ENCODE measurements around the gene OSBPL10.

Gene OSBPL10

GRCh38 chr3:31721676-31722075 lies 259.4 kb downstream of the OSBPL10 start:
- H3K4me3 ChIP-seq (ENCODE audit: low read depth, low read length), result no peak overlapping the region
- TF ChIP-seq, protein P1, sequence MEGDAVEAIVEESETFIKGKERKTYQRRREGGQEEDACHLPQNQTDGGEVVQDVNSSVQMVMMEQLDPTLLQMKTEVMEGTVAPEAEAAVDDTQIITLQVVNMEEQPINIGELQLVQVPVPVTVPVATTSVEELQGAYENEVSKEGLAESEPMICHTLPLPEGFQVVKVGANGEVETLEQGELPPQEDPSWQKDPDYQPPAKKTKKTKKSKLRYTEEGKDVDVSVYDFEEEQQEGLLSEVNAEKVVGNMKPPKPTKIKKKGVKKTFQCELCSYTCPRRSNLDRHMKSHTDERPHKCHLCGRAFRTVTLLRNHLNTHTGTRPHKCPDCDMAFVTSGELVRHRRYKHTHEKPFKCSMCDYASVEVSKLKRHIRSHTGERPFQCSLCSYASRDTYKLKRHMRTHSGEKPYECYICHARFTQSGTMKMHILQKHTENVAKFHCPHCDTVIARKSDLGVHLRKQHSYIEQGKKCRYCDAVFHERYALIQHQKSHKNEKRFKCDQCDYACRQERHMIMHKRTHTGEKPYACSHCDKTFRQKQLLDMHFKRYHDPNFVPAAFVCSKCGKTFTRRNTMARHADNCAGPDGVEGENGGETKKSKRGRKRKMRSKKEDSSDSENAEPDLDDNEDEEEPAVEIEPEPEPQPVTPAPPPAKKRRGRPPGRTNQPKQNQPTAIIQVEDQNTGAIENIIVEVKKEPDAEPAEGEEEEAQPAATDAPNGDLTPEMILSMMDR (IDR thresholded peaks at IDR 0.05; ENCODE audit: low read depth, low read length), result no peak

DNA sequence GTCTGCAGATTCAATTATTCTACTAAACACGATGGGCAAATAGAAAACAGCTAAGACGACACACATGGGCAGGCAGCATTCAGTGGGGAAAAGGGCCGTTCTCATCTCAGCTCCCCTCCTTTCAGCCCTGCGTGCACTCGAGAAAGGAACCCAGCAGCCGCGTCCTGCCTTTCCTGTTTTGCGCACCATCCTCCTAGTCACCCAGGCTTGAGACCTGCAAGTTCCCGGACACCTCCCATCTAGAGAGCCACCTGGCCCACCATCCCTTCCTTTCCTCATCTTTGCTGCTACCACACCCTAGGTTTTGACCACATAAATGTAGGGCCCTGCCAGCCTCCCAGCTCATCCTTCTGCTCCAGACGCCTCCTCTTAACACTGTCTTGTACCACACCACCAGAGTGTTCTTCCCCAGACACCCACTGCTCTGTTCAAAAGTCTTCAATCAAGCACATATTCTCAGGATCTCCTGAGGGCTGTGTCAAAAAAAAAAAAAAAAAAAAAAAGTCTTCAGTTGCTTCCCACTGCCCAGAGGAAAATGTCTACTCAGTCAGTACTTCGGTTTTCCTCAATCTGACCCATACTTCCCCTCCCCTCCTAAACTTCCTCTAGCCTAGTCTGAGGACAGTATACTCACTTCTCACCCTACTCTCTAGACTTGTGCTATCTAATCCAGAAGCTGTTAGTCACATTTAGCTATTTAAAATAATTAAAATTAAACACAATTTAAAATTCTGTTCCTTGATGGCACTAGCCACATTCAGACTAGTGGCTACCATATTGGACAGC lies 266.4 kb downstream of the OSBPL10 start:
- H3K4me3 ChIP-seq (ENCODE audit: low read depth, low read length), result no peak overlapping the region
- TF ChIP-seq, protein P1 (IDR thresholded peaks at IDR 0.05; ENCODE audit: low read depth, low read length), result no peak

- H3K4me3 ChIP-seq (ENCODE audit: low read depth, low read length), result no peak overlapping the region
- TF ChIP-seq, protein P1 (IDR thresholded peaks at IDR 0.05; ENCODE audit: low read depth, low read length), result no peak
These were observed 267.2 kb downstream of the OSBPL10 start for GRCh38 chr3:31713816-31714215.

GRCh38 chr3:31710123-31710803 lies 270.8 kb downstream of the OSBPL10 start:
- H3K4me3 ChIP-seq (ENCODE audit: low read depth, low read length), result no peak overlapping the region
- TF ChIP-seq, protein P1 (IDR thresholded peaks at IDR 0.05; ENCODE audit: low read depth, low read length), result no peak

DNA sequence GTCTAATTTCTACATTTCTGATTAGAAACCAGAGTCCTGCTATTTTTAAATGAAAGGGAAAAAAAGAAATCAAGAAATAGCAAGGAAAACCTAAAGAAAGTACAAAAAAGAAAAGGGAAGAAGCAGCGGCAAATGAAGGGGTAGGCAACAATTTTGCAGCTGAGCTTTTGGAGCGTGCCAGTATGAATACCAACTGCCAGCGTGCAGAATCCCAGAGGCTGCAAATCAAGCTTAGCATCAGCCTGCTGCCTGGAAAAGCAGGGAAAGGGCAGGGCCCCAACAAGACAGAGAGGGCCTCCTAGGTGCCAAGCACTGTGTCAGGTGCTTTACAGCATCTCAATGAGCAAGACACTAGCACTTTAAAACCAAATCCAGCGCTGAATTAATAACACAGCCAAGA lies 271.5 kb downstream of the OSBPL10 start:
- no peak overlapping the region for H3K4me3 ChIP-seq (ENCODE audit: low read depth, low read length)
- TF ChIP-seq, protein P1 (IDR thresholded peaks at IDR 0.05; ENCODE audit: low read depth, low read length), result no peak

DNA sequence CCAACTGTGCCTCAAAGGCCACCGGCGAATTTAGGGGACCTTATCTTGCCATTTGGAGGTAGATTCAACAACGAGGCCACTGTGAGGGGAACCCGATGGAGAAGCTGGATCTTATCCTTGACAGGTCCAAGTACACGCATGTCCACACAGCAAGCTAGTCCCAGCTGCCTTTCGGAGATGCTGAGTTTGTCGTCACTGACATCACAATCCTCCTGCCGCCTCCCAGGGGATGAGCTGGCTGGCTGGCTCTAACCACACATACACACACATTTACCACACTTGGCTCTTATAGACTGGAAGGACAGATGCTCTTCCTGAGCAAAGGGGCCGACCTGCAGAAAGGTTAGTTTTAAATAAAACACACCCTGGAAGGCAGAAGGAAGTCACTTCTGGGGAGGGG lies 272.1 kb downstream of the OSBPL10 start:
- TF ChIP-seq, protein P1 (IDR thresholded peaks at IDR 0.05; ENCODE audit: low read depth, low read length), result no peak
- no peak overlapping the region for H3K4me3 ChIP-seq (ENCODE audit: low read depth, low read length)

DNA sequence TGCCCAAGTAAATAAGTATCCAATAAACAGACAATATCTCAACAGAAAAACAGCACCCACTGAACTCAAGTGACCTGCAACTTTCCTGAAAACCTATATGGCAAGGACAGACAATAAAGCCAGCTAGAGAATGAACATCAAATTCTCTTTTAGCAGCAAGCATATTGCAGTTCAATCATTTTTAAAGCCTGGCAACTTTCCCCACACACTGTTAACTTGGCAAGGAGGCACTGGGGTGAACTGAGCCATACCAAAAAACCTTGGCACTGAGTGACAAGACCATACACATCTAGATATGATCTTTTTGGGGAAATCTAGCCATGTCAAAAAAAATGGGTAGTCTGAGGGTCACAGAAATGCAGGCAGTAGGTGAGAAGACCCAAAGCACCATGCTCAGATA lies 273.8 kb downstream of the OSBPL10 start:
- H3K4me3 ChIP-seq (ENCODE audit: low read depth, low read length), result no peak overlapping the region
- TF ChIP-seq, protein P1 (IDR thresholded peaks at IDR 0.05; ENCODE audit: low read depth, low read length), result no peak
